ENCODE data around the gene RPA4.

DNA sequence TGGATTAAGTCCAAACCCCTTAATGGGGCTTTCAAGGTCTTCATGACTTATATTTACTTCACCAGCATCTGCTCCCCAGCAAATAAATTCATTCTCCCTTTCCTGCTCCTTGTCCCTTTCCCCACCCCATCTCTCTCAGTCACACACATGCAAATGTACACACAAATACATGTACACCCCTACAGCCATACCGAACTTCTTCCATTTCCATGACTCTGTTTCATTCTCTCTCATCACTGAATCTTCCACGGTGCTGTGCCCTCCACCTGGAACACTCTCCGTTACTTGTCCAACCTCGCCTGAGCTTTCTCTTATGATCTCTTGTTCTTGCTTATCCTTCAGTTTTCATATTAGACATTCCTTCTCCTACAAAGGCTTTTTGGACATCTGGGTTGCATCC lies 22.0 kb upstream of the RPA4 start:
- TF ChIP-seq, protein P1, sequence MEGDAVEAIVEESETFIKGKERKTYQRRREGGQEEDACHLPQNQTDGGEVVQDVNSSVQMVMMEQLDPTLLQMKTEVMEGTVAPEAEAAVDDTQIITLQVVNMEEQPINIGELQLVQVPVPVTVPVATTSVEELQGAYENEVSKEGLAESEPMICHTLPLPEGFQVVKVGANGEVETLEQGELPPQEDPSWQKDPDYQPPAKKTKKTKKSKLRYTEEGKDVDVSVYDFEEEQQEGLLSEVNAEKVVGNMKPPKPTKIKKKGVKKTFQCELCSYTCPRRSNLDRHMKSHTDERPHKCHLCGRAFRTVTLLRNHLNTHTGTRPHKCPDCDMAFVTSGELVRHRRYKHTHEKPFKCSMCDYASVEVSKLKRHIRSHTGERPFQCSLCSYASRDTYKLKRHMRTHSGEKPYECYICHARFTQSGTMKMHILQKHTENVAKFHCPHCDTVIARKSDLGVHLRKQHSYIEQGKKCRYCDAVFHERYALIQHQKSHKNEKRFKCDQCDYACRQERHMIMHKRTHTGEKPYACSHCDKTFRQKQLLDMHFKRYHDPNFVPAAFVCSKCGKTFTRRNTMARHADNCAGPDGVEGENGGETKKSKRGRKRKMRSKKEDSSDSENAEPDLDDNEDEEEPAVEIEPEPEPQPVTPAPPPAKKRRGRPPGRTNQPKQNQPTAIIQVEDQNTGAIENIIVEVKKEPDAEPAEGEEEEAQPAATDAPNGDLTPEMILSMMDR (IDR thresholded peaks at IDR 0.05) = no peak
- TF ChIP-seq EP300 (IDR thresholded peaks at IDR 0.05) (no peak), POLR2A (IDR thresholded peaks at IDR 0.05) (no peak)
